ENCODE measurements around the gene TCERG1.

TCERG1 gene

DNA sequence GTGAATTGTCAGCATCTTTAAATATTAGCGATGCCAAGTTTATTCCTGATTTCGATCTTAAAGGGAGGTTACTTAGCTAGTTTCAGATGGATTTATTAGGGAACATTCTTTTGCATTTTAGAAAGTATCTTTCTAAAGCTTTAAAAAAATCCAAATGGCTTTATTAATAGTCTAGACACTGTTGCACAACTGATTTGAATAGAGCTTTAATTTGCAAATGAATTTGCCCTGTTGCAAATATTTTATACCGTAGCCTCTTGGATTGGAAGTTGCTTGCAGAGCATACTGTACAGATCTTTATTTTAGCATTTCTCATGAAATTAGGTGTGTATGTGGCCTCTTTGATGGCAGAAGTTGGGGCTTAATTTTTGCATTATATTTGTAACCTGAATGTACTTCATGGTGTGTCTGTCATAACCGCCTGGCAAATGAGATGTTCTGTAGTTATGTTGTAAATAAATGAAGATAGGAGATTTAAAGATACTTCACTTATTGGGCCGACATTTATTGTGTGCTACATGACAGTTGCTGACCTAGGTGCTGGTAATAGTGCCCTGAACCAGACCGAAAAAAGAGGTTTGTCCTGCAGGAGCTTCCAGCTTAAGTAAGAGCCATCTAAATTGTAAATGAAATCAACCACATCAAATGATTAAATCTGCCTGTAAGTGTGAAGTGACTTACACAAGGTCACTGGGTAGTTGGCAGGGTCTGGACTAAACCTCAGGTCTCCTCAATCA is 1.8 kb downstream of the TCERG1 start:
- H3K4me3 ChIP-seq (ENCODE audit: low read depth, low read length), result no peak overlapping the region
- no peak overlapping the region for H3K9ac ChIP-seq
- no peaks in the 10 kb centered on the region for H3K9me3 ChIP-seq (ENCODE audit: control insufficient read depth, low read length)
- no peaks in the 10 kb centered on the region for H3K36me3 ChIP-seq (ENCODE audit: control insufficient read depth, insufficient read depth, low read length)
- H3K4me2 ChIP-seq (ENCODE audit: low read length), result peak overlapping the region; percentile 97
- TF ChIP-seq, protein P1, sequence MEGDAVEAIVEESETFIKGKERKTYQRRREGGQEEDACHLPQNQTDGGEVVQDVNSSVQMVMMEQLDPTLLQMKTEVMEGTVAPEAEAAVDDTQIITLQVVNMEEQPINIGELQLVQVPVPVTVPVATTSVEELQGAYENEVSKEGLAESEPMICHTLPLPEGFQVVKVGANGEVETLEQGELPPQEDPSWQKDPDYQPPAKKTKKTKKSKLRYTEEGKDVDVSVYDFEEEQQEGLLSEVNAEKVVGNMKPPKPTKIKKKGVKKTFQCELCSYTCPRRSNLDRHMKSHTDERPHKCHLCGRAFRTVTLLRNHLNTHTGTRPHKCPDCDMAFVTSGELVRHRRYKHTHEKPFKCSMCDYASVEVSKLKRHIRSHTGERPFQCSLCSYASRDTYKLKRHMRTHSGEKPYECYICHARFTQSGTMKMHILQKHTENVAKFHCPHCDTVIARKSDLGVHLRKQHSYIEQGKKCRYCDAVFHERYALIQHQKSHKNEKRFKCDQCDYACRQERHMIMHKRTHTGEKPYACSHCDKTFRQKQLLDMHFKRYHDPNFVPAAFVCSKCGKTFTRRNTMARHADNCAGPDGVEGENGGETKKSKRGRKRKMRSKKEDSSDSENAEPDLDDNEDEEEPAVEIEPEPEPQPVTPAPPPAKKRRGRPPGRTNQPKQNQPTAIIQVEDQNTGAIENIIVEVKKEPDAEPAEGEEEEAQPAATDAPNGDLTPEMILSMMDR (IDR thresholded peaks at IDR 0.05), result no peak
- H3K27me3 ChIP-seq (ENCODE audit: control insufficient read depth, insufficient read depth, low read length), result no peaks in the 10 kb centered on the region
- no peak overlapping the region for H2AFZ ChIP-seq
- H3K27ac ChIP-seq, result no peak overlapping the region
- H3K79me2 ChIP-seq, result peaks cover 43% of the 10 kb centered on the region
- peaks cover 9% of the 10 kb centered on the region for H3K4me1 ChIP-seq

DNA sequence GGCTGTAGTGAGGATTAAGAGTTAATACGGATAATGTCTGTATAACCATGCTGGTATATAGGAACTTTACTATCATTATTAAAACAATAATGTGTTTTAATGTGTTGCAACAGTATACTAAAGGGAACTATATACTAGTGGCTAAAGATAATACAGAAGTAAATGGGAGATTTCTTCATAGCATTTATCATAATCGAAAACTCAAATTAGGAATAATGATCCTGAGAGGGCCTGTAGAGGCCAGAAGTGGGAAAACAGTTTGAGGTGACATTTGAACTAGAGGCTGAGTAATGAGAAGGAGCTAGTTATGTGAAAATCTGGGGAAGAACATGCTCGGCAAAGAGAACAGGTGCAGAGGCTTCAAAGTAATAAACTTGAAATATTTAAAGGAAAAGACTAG is 2.9 kb downstream of the TCERG1 start:
- TF ChIP-seq, protein P1 (IDR thresholded peaks at IDR 0.05), result no peak
- H3K79me2 ChIP-seq, result peaks cover 50% of the 10 kb centered on the region
- no peak overlapping the region for H3K27ac ChIP-seq
- no peak overlapping the region for H2AFZ ChIP-seq
- H3K27me3 ChIP-seq (ENCODE audit: control insufficient read depth, insufficient read depth, low read length), result no peaks in the 10 kb centered on the region
- no peaks in the 10 kb centered on the region for H3K36me3 ChIP-seq (ENCODE audit: control insufficient read depth, insufficient read depth, low read length)
- H3K9ac ChIP-seq, result no peak overlapping the region
- no peaks in the 10 kb centered on the region for H3K9me3 ChIP-seq (ENCODE audit: control insufficient read depth, low read length)
- peaks cover 9% of the 10 kb centered on the region for H3K4me1 ChIP-seq
- H3K4me3 ChIP-seq (ENCODE audit: low read depth, low read length), result no peak overlapping the region
- H3K4me2 ChIP-seq (ENCODE audit: low read length), result no peak overlapping the region

- no peak overlapping the region for H3K4me3 ChIP-seq (ENCODE audit: low read depth, low read length)
- no peak overlapping the region for H3K9ac ChIP-seq
- peaks cover 55% of the 10 kb centered on the region for H3K79me2 ChIP-seq
- H3K27me3 ChIP-seq (ENCODE audit: control insufficient read depth, insufficient read depth, low read length), result no peaks in the 10 kb centered on the region
- TF ChIP-seq, protein P1 (IDR thresholded peaks at IDR 0.05), result no peak
- no peaks in the 10 kb centered on the region for H3K9me3 ChIP-seq (ENCODE audit: control insufficient read depth, low read length)
- peaks cover 9% of the 10 kb centered on the region for H3K4me1 ChIP-seq
- no peak overlapping the region for H3K4me2 ChIP-seq (ENCODE audit: low read length)
- no peaks in the 10 kb centered on the region for H3K36me3 ChIP-seq (ENCODE audit: control insufficient read depth, insufficient read depth, low read length)
- no peak overlapping the region for H2AFZ ChIP-seq
- no peak overlapping the region for H3K27ac ChIP-seq
These were observed 4.3 kb downstream of the TCERG1 start for GRCh38 chr5:146451411-146451810.

DNA sequence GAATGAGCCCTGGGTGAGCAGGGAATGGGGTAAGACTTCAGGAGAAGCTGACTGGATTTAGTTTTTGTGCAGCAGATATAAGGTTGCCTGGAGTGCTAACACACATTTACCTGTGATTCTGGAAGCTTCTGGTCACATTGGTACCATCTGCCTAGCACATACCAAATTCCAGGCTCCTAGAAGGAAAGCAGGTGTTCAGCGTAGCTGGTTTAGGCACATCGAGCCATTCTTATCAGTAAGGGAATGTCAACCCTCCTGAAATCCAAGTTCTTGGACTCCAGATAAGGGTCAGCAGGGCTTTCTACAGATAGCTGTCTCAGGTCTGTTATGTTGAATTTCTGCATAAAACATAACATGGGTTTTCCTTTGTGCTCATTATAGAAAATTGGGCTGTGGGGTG is 10.3 kb downstream of the TCERG1 start:
- H3K36me3 ChIP-seq (ENCODE audit: control insufficient read depth, insufficient read depth, low read length), result no peaks in the 10 kb centered on the region
- no peaks in the 10 kb centered on the region for H3K27me3 ChIP-seq (ENCODE audit: control insufficient read depth, insufficient read depth, low read length)
- H3K4me1 ChIP-seq, result no peaks in the 10 kb centered on the region
- H2AFZ ChIP-seq, result no peak overlapping the region
- no peak overlapping the region for H3K4me2 ChIP-seq (ENCODE audit: low read length)
- H3K27ac ChIP-seq, result no peak overlapping the region
- no peak overlapping the region for H3K4me3 ChIP-seq (ENCODE audit: low read depth, low read length)
- no peaks in the 10 kb centered on the region for H3K9me3 ChIP-seq (ENCODE audit: control insufficient read depth, low read length)
- H3K9ac ChIP-seq, result no peak overlapping the region
- H3K79me2 ChIP-seq, result peaks cover 33% of the 10 kb centered on the region
- TF ChIP-seq, protein P1 (IDR thresholded peaks at IDR 0.05), result no peak

GRCh38 chr5:146458894-146459293 is 11.8 kb downstream of the TCERG1 start:
- Histone ChIP-seq H3K27ac (no peak overlapping the region), H3K9ac (no peak overlapping the region), H3K4me2 (ENCODE audit: low read length) (no peak overlapping the region), H3K9me3 (ENCODE audit: control insufficient read depth, low read length) (no peaks in the 10 kb centered on the region), H3K27me3 (ENCODE audit: control insufficient read depth, insufficient read depth, low read length) (no peaks in the 10 kb centered on the region), H3K4me3 (ENCODE audit: low read depth, low read length) (no peak overlapping the region), H3K4me1 (no peaks in the 10 kb centered on the region), H3K36me3 (ENCODE audit: control insufficient read depth, insufficient read depth, low read length) (no peaks in the 10 kb centered on the region), H2AFZ (no peak overlapping the region), H3K79me2 (peaks cover 25% of the 10 kb centered on the region)
- TF ChIP-seq, protein P1 (IDR thresholded peaks at IDR 0.05), result no peak

Measured in parathyroid adenoma (tissue), 2 donors.